Stimulated activated CD8-positive, alpha-beta memory T cell treated with anti-CD3 and anti-CD28 coated beads, Interleukin-7, amount 100 ng/mL, for 4 hours (primary cell): ENCODE data around the gene EML2.
A peak's percentile ranks its signal among the peaks of the same experiment; 100 is the strongest.
"Not testable (repeated sequence)": the region's sequence is repeated elsewhere in the genome, so short reads cannot be mapped to it uniquely, and the experiment has no call there.

Experiments used
- DNase-seq, 2 donors: peaks; one replicate each; pipeline ENCODE4 v3.0.0-alpha.2; 2020; ENCODE audit warnings: low read depth in 2 of 2

Gene EML2

GRCh38 chr19:45653634-45654033 is 14.4 kb upstream of the EML2 start:
- DNase-seq: no peak

GRCh38 chr19:45650722-45651121 is 11.5 kb upstream of the EML2 start:
- no peak for DNase-seq

- no peak for DNase-seq
Measured at GRCh38 chr19:45646345-45646698, 7.1 kb upstream of the EML2 start.

GRCh38 chr19:45645631-45646344 is 6.6 kb upstream of the EML2 start:
- DNase-seq: peak; percentile 57 to 65

GRCh38 chr19:45645068-45645630 is 6.0 kb upstream of the EML2 start:
- peak in 1 of 2 donors; percentile 12 for DNase-seq

GRCh38 chr19:45643927-45644771 is 5.0 kb upstream of the EML2 start:
- no peak for DNase-seq

GRCh38 chr19:45643024-45643926 is 4.1 kb upstream of the EML2 start:
- peak; percentile 80 to 81 for DNase-seq

- peak; percentile 52 to 53 for DNase-seq
Measured at GRCh38 chr19:45641274-45642105, 2.3 kb upstream of the EML2 start.

- no peak for DNase-seq
Measured at GRCh38 chr19:45640849-45641273, 1.7 kb upstream of the EML2 start.

GRCh38 chr19:45637890-45638667 is 1.1 kb downstream of the EML2 start:
- no peak for DNase-seq

- DNase-seq: no peak
Measured at GRCh38 chr19:45636902-45637301, 2.3 kb downstream of the EML2 start.

- DNase-seq: no peak
Measured at GRCh38 chr19:45636275-45636674, 2.9 kb downstream of the EML2 start.

GRCh38 chr19:45632468-45633196 is 6.6 kb downstream of the EML2 start:
- peak in 1 of 2 donors; percentile 14 for DNase-seq

- DNase-seq: no peak
Measured at GRCh38 chr19:45630463-45630862, 8.7 kb downstream of the EML2 start.

GRCh38 chr19:45629704-45630103 is 9.5 kb downstream of the EML2 start:
- DNase-seq: no peak

- DNase-seq: not testable (repeated sequence)
Measured at GRCh38 chr19:45628219-45628618, 11.0 kb downstream of the EML2 start.

- no peak for DNase-seq
Measured at GRCh38 chr19:45623984-45624383, 15.2 kb downstream of the EML2 start.

- no peak for DNase-seq
Measured at GRCh38 chr19:45621976-45622503, 17.2 kb downstream of the EML2 start.

- no peak for DNase-seq
Measured at GRCh38 chr19:45621389-45621788, 17.8 kb downstream of the EML2 start.
